K562 (cell line): ENCODE measurements around the gene DRGX. TPM values are rescaled to one million over a fixed set of nuclear protein-coding genes. Genes with fewer than 3 reads are reported as not detected.

ENCODE experiments used
- ATAC-seq: fragments of 200-7000 bp; cut with Tn5 transposase; 3 replicates; pipeline ENCODE4 v1.9.1; 2020; ENCODE audit warnings: moderate library complexity
- BruUV-seq: library from RNA; stranded (reverse); fragments of 400-500 nt; replicated peaks from 2 replicates; lab custom pipeline; 2021; lab: Mats Ljungman, UMichigan
- CTCF ChIA-PET: fragments of 300-600 bp; formaldehyde crosslinking; extraction: SDS; loops from one replicate; lab custom pipeline; 2021; ENCODE audit warnings: low intra/inter-chr PET ratio; lab: Yijun Ruan, JAX
- POLR2A ChIA-PET: fragments of 300-600, 350-650 bp; sonication (Branson Sonifier 250); formaldehyde crosslinking; extraction: SDS; loops from one replicate; lab custom pipeline; 2021; ENCODE audit warnings: antibody characterized with exemption, inconsistent platforms; lab: Yijun Ruan, JAX
- DNase-seq, 4 experiments: peaks; one replicate each; pipeline versions ENCODE4 v3.0.0 to v3.0.0-alpha.2; 2011 to 2018; ENCODE audit warnings: low spot score in 3 of 4, mixed read lengths in 3 of 4; ENCODE audit errors: extremely low read depth in 1 of 4
- FAIRE-seq: peaks from 2 replicates; lab custom pipeline; 2011; peaks lifted over from hg19 to GRCh38; lab: Jason Lieb, UNC
- H2AFZ ChIP-seq: 2 replicates; pipeline ENCODE4 v1.6.0; 2011; ENCODE audit warnings: low read depth, low read length, control low read depth, inconsistent platforms
- H3K27ac ChIP-seq: fragments of 200-600 bp; 3 replicates; pipeline ENCODE4 v1.8.0; 2011; ENCODE audit warnings: low read depth, mild to moderate bottlenecking, control low read depth, inconsistent platforms, low read length, moderate library complexity, mixed read lengths; ENCODE audit errors: extremely low read depth
- H3K27me3 ChIP-seq, 2 experiments: fragments of 300-600 bp in 1 of 2; 2 replicates in 1 of 2; 3 replicates in 1 of 2; pipeline versions ENCODE4 v1.6.0 to v1.8.0; 2011; ENCODE audit warnings: inconsistent platforms in 2 of 2, low read length in 2 of 2, mild to moderate bottlenecking in 1 of 2, mixed read lengths in 1 of 2, moderate library complexity in 1 of 2; ENCODE audit not compliant: control insufficient read depth in 2 of 2, insufficient read depth in 2 of 2
- H3K36me3 ChIP-seq: fragments of 300-600 bp; 3 replicates; pipeline ENCODE4 v1.8.0; 2011; ENCODE audit warnings: mild to moderate bottlenecking, low read length, inconsistent platforms; ENCODE audit not compliant: control insufficient read depth, insufficient read depth
- H3K4me1 ChIP-seq, 2 experiments: fragments of 200-600 bp in 1 of 2; replicated peaks in 1 of 2; 2 replicates in 1 of 2; 3 replicates in 1 of 2; pipeline versions ENCODE4 v1.5.1 to v1.8.0; 2011; ENCODE audit warnings: inconsistent platforms in 2 of 2, low read length in 2 of 2, mild to moderate bottlenecking in 1 of 2, mixed read lengths in 1 of 2, moderate library complexity in 1 of 2; ENCODE audit not compliant: control insufficient read depth in 2 of 2, insufficient read depth in 2 of 2
- H3K4me2 ChIP-seq: 2 replicates; pipeline ENCODE4 v1.6.1; 2011; ENCODE audit warnings: low read length, control low read depth, inconsistent platforms, mixed read lengths; ENCODE audit not compliant: insufficient read depth
- H3K4me3 ChIP-seq: fragments of 200-600 bp; sonication (generic), shearing (Covaris generic); 2 replicates; pipeline ENCODE4 v1.5.1; 2016; ENCODE audit warnings: control low read depth, inconsistent platforms
- H3K79me2 ChIP-seq: fragments of 200-600 bp; 3 replicates; pipeline ENCODE4 v1.8.0; 2011; ENCODE audit warnings: low read length, inconsistent platforms; ENCODE audit not compliant: control insufficient read depth, insufficient read depth
- H3K9ac ChIP-seq, 2 experiments: 2 replicates each; pipeline versions ENCODE4 v1.6.0 to v1.6.1; 2011; ENCODE audit warnings: low read depth in 2 of 2, low read length in 2 of 2, control low read depth in 1 of 2, inconsistent platforms in 1 of 2, mild to moderate bottlenecking in 1 of 2, mixed read lengths in 1 of 2; ENCODE audit not compliant: insufficient read depth in 1 of 2
- H3K9me1 ChIP-seq: one replicate; pipeline ENCODE4 v1.6.0; 2011; ENCODE audit warnings: inconsistent platforms, mild to moderate bottlenecking, low read length, moderate library complexity; ENCODE audit not compliant: control insufficient read depth, insufficient read depth
- H3K9me3 ChIP-seq: replicated peaks from 2 replicates; pipeline ENCODE4 v1.5.1; 2011; ENCODE audit warnings: low read depth, low read length, inconsistent platforms; ENCODE audit not compliant: control insufficient read depth, insufficient read depth
- H4K20me1 ChIP-seq: replicated peaks from 2 replicates; pipeline ENCODE4 v1.6.1; 2011; ENCODE audit warnings: low read length, inconsistent platforms, mixed read lengths; ENCODE audit not compliant: control insufficient read depth, insufficient read depth
- C11orf30 ChIP-seq: fragments of 450-650 bp; IDR thresholded peaks from 2 replicates; pipeline ENCODE4 v1.6.1; 2016; ENCODE audit warnings: low read depth, mild to moderate bottlenecking
- CHCHD3 ChIP-seq: fragments of 250-450 bp; sonication (Bioruptor Pico); IDR thresholded peaks from 2 replicates; pipeline ENCODE4 v2.1.2; 2022; ENCODE audit warnings: mild to moderate bottlenecking
- FOS ChIP-seq: IDR thresholded peaks from 3 replicates; pipeline ENCODE4 v1.6.1; 2011; ENCODE audit not compliant: insufficient read length; ENCODE audit errors: extremely low read depth
- FOXK2 ChIP-seq, 2 experiments: fragments of 450-650 bp; IDR thresholded peaks in 1 of 2; conservative IDR thresholded peaks in 1 of 2; 2 replicates each; pipeline ENCODE4 v1.6.1; 2016; ENCODE audit warnings: low read depth in 2 of 2, mild to moderate bottlenecking in 1 of 2
- HSF4 ChIP-seq: fragments of 250-450 bp; sonication (Bioruptor Pico); IDR thresholded peaks from 2 replicates; pipeline ENCODE4 v2.1.2; 2022; ENCODE audit warnings: mild to moderate bottlenecking, moderate library complexity, borderline replicate concordance
- PHF8 ChIP-seq: fragments of 200-600 bp; sonication (generic); IDR thresholded peaks from 2 replicates; pipeline ENCODE4 v1.6.1; 2012; ENCODE audit warnings: mixed run types, mild to moderate bottlenecking, inconsistent platforms, low read length, moderate library complexity, borderline replicate concordance
- PRDM10 ChIP-seq: fragments of 450-650 bp; IDR thresholded peaks from 2 replicates; pipeline ENCODE4 v1.6.1; 2018; ENCODE audit not compliant: partially characterized antibody
- RUNX1 ChIP-seq: sonication (generic); IDR thresholded peaks from 2 replicates; pipeline ENCODE4 v1.6.1; 2016; ENCODE audit warnings: antibody characterized with exemption, low read depth
- TSC22D4 ChIP-seq: fragments of 450-650 bp; IDR thresholded peaks from 2 replicates; pipeline ENCODE4 v1.6.1; 2016; ENCODE audit warnings: missing genetic modification characterization, missing biosample characterization, control low read depth
- ZNF12 ChIP-seq: sonication (generic); formaldehyde crosslinking; IDR thresholded peaks from 2 replicates; pipeline ENCODE4 v1.4.0; 2020; ENCODE audit warnings: mild to moderate bottlenecking, missing genetic modification reagents
- WGBS: fragments of 100-300 bp; shearing (Covaris generic); methylation state at CpG from one replicate; pipeline ENCODE4 v1.1.6; 2016; ENCODE audit warnings: low coverage, mixed read lengths; ENCODE audit not compliant: insufficient coverage; ENCODE audit errors: missing lambda C conversion rate; 5-methylcytosine and 5-hydroxymethylcytosine counted together
- in situ Hi-C: fragments of 300-500 bp; cut with MboI; formaldehyde crosslinking; loops from 4 replicates; pipeline ENCODE4 v1.15.0; 2018; ENCODE audit warnings: inconsistent platforms, mixed read lengths
- intact Hi-C: fragments of 100-400 bp; cut with micrococcal nuclease; formaldehyde crosslinking; loops from 2 replicates; pipeline ENCODE4 v1.14.2; 2022
- polyA plus RNA-seq, 8 experiments: library from polyadenylated mRNA; depleted of rRNA in 4 of 8; stranded (reverse) in 5 of 8; unstranded in 3 of 8; fragments of >200 nt; fragmentation: Nextera tagmentation in 2 of 8; fragmentation: Illumina TruSeq in 1 of 8; extraction: Ambion mirVana in 2 of 8; extraction: Trizol in 1 of 8; gene quantifications; 2 replicates each; pipeline versions ENCODE4 v1.2.1 to v1.2.3, GENCODE V29; 2011 to 2014; ENCODE audit warnings: inconsistent platforms in 1 of 8, missing spikeins in 1 of 8
- total RNA-seq, 7 experiments: library from RNA; depleted of rRNA in 6 of 7; stranded (reverse); fragments of >200 nt in 6 of 7; fragmentation: Illumina TruSeq in 2 of 7; extraction: Trizol in 2 of 7; gene quantifications; 2 replicates each; pipeline versions ENCODE4 v1.2.1 to v1.2.3, GENCODE V29; 2011 to 2021; ENCODE audit warnings: low replicate concordance in 1 of 7

DRGX gene
- total and polyA plus RNA-seq, 9 of the 15 experiments (the other 6 are each of a cell fraction or from before 2014, with no cell fraction given), result not detected

GRCh38 chr10:49374740-49375139 is 21.1 kb downstream of the DRGX start (continued):
- TF ChIP-seq PHF8 (no peak), C11orf30 (no peak)

GRCh38 chr10:49373361-49373760 is 22.5 kb downstream of the DRGX start:
- ATAC-seq (no peak), DNase-seq (no peak), FAIRE-seq (no peak)
- ChIA-PET POLR2A (no interaction called here), CTCF (no interaction called here)
- WGBS, result 5% methylated on average over 5 of the region's 5 CpGs
- H3K27me3 ChIP-seq, result peaks cover 32 to 48% of the 10 kb centered on the region in 2 experiments
- no peaks in the 10 kb centered on the region for H3K79me2 ChIP-seq
- BruUV-seq, result no TSS peak
- no peak overlapping the region for H3K4me3 ChIP-seq
- in situ Hi-C loops, result no loop called here
- H4K20me1 ChIP-seq, result no peaks in the 10 kb centered on the region
- H2AFZ ChIP-seq, result no peak overlapping the region
- TF ChIP-seq HSF4 (no peak), FOS (no peak), CHCHD3 (no peak), RUNX1 (no peak), ZNF12 (CRISPR knock-in tag) (no peak), FOXK2 (conservative IDR thresholded peaks at IDR 0.05 in 1 of 2, IDR thresholded peaks at IDR 0.05 in 1 of 2; ENCODE audit: low read depth in 2 of 2) (no peak), TSC22D4 (tag) (no peak), PRDM10 (no peak)
- TF ChIP-seq, all 486 proteins: peak for 0
- Histone ChIP-seq H3K36me3 (no peaks in the 10 kb centered on the region), H3K9me1 (no peaks in the 10 kb centered on the region), H3K4me1 (no peaks in the 10 kb centered on the region), H3K4me2 (no peak overlapping the region), H3K9ac (no peak overlapping the region), H3K9me3 (no peaks in the 10 kb centered on the region), H3K27ac (no peak overlapping the region)
- intact Hi-C loops, result no loop called here
